Measurements from ENCODE around the gene AGTPBP1.

GRCh38 chr9:85534340-85534739 is 207.4 kb downstream of the AGTPBP1 start:
- TF ChIP-seq CHD2 (IDR thresholded peaks at IDR 0.05; ENCODE audit: low read length) (no peak), E2F6 (IDR thresholded peaks at IDR 0.05) (no peak)

Measured in H1 (cell line).